ENCODE results near the gene AFAP1.

Gene AFAP1

DNA sequence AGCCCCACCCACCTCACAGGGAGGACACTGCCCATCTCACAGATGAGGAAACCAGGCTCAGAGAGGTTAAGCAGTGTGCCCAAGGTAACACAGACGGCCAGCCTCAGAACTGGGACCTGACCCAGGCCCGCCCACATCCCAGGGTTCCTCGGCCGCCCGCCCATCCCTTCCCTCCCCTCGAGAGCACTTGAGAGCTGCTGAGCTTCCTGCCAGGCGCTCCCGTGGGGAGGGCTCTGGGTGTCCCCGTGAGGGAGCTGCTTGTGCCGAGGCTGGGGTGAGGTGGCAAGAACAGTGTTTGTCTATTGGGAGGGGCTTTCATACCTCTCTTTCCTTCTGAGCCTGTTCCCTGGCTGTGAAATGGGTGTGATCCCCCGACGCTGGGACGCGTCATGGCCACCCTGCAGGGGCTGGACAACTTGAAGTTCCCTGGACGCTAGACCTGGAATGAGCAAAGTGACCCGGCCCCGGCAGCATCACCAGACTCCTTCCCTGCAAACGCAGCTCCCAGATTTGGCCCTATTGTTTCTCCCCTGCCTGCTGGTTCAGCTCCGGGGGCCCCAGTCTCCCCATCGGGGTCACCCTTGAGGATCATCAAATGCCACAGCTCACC, 204.9 kb downstream of the AFAP1 start:
- Mint-ChIP-seq H3K4me3 (no peak overlapping the region), H3K27me3 (no peaks in the 10 kb centered on the region), H3K27ac (peak overlapping the region in 1 of 2 donors; percentile 69), H3K4me1 (no peaks in the 10 kb centered on the region), H3K9me3 (no peaks in the 10 kb centered on the region)
- ATAC-seq (no peak), DNase-seq (no peak)

DNA sequence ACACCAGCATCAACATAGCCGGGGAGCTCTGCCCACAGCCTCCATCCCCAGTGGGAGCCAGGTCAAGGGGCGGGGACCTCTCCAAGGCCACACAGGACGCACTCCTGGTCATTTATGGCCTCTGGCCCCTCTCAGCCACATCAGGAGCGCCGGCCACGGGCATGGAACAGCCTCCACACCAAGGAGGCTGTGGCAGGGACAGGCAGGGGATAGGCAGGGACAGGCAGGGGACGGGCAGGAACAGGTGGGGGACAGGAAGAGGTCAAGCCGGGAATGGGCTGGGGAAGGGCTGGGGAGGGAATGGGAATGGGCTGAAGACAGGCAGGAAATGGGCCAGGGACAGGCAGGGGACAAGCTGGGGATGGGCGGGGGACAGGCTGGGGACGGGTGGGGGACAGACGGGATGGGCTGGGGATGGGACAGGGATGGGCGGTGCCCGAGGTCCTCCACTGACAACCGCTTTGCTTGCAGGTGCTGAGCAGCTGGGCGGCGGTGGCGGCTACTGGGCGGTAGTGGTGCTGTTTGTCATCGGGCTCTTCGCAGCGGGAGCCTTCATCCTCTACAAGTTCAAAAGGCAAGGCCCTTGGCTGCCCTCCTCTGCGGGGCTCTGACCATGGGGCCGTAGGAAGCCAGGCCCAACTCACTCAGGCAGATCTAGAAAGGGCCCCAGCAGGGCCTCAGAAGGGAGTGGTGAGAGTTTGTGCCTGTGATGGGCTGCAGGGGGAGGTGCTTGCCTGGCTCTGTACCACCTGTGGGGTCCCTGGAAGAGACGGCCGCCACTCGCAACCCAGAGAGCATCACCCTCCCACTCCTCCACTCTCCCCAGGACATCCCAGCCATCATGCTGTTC, 205.6 kb downstream of the AFAP1 start:
- no peak for ATAC-seq
- Mint-ChIP-seq H3K4me3 (no peak overlapping the region), H3K27ac (peak overlapping the region in 1 of 2 donors; percentile 40), H3K9me3 (no peaks in the 10 kb centered on the region), H3K4me1 (no peaks in the 10 kb centered on the region), H3K27me3 (no peaks in the 10 kb centered on the region)
- DNase-seq: no peak

DNA sequence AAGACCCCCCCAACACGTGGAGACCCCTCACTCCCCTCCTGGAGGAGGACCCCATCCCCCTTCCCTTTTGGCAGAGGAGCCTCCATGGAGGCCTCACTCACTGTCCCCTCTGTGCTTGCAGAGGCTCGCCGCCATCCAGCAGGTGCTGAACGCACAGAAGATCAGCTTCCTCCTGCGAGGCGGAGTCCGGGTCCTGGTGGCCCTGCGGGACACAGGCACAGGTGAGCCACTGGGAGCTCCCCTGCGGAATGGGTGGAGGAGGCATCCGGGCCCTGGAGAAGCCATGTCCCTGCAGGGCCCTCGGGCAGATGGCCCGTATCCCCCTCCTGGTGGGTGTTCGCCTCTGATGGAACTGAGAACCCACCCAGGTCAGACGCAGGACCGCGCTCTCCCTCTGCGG, 206.5 kb downstream of the AFAP1 start:
- no peaks in the 10 kb centered on the region for H3K4me1 Mint-ChIP-seq
- no peaks in the 10 kb centered on the region for H3K9me3 Mint-ChIP-seq
- H3K27me3 Mint-ChIP-seq: no peaks in the 10 kb centered on the region
- no peak overlapping the region for H3K4me3 Mint-ChIP-seq
- DNase-seq: no peak
- peak; percentile 13 for ATAC-seq
- H3K27ac Mint-ChIP-seq: peak overlapping the region in 1 of 2 donors; percentile 85

DNA sequence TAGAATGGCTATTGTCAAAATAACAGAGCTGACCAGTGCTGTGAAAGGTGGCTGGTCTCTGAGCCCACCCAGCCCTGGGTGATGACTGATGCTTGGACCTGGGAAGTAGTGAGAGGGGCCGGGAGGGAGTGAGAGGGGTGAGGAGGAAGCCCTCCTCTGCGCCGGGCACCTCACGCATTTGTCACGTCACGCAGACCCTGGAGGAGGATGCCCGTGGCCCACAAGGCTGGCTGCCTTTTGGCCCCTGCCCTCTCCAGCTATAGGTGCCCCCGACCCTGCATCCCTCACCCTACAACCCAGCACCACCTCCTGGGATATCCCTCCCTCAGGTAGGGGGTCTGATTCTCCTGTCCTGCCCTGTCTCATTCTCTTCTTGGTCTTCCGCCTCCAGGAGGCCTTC, 207.4 kb downstream of the AFAP1 start:
- Mint-ChIP-seq H3K4me3 (no peak overlapping the region), H3K27me3 (no peaks in the 10 kb centered on the region)

DNA sequence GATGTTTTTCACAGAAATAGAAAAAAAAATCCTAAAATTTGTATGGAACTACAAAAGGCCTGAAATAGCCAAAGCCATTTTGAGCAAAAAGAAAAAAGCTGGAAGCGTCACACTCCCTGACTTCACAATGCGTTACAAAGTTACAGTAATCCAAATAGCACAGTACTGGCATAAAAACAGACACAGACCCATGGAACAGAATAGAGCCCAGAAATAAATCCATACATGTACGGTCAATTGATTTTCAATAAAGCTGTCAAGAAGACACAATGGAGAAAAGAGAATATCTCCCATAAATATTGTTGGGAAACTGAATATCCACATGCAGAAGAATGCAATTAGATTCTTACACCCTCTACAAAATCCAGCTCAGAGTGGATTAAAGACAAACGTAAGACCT, 208.2 kb downstream of the AFAP1 start:
- H3K4me3 Mint-ChIP-seq: no peak overlapping the region
- H3K4me1 Mint-ChIP-seq: no peaks in the 10 kb centered on the region
- ATAC-seq (no peak), DNase-seq (no peak)
- no peaks in the 10 kb centered on the region for H3K9me3 Mint-ChIP-seq
- H3K27ac Mint-ChIP-seq: no peak overlapping the region
- H3K27me3 Mint-ChIP-seq: no peaks in the 10 kb centered on the region

More for the DNA sequence above, 207.4 kb downstream of the AFAP1 start:
- DNase-seq: no peak
- ATAC-seq: peak; percentile 8
- H3K27ac Mint-ChIP-seq: no peak overlapping the region
- no peaks in the 10 kb centered on the region for H3K9me3 Mint-ChIP-seq
- no peaks in the 10 kb centered on the region for H3K4me1 Mint-ChIP-seq

DNA sequence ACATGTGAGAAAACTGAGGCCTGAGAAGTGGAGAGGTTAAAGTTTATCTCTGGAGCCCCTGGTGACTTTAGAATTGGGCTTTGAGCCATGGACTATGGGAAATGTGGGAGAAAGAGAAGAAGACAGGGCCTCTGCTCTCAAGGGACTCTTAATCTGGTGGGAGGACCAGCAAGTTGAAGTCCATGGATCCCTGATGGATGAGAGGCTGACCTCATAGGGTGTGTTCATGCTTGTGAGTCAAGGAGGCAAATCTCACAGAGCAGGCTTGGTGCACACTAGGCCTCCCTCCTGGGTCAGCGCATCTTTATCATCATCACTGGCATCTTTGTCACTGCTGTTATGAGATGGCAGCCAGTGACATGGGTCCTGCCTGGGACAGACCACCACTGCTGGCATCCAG, 211.9 kb downstream of the AFAP1 start:
- H3K27me3 Mint-ChIP-seq: peaks cover 8% of the 10 kb centered on the region
- DNase-seq (no peak), ATAC-seq (no peak)
- H3K4me3 Mint-ChIP-seq: no peak overlapping the region
- peaks cover 10 to 12% of the 10 kb centered on the region in 2 donors for H3K9me3 Mint-ChIP-seq
- no peaks in the 10 kb centered on the region for H3K4me1 Mint-ChIP-seq
- H3K27ac Mint-ChIP-seq: no peak overlapping the region

DNA sequence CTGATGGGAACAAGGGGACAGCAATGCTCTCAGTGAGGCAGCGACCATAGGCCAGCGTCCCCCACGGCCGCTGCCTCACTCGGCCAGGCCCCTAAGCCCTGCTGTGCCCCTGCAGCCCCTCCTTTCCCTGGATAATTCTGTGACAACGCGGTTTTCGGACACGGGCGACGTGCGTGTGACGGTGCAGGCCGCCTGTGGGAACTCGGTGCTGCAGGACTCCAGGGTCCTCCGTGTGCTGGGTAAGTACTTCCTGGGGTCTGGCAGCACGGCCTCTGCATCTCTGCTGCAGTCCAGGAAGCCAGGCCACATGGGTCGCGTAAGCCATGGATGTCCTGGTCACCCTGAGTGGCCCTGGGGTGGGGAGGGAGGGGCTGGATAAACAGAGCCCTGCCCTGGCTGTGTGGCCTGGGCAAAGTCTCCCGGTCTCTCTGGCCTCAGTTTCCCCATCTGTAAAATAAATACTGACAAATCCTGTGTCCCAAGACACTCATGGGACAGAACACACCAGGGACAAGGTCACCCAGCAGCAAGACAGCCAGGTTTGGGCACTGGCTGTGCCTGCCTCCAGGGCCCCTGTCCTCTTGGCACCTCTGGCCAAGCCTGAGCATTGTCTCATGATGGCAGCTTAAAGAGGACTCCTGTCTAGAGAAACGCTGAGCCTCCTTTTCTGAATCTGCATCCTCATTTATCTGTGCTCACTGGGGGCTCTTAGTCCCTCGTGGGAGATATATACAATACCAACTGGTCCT, 212.8 kb downstream of the AFAP1 start:
- DNase-seq (no peak), ATAC-seq (no peak)
- H3K4me1 Mint-ChIP-seq: no peaks in the 10 kb centered on the region
- peaks cover 17% of the 10 kb centered on the region for H3K27me3 Mint-ChIP-seq
- peaks cover 10 to 12% of the 10 kb centered on the region in 2 donors for H3K9me3 Mint-ChIP-seq
- peak overlapping the region in 1 of 2 donors; percentile 33 for H3K27ac Mint-ChIP-seq
- no peak overlapping the region for H3K4me3 Mint-ChIP-seq

DNA sequence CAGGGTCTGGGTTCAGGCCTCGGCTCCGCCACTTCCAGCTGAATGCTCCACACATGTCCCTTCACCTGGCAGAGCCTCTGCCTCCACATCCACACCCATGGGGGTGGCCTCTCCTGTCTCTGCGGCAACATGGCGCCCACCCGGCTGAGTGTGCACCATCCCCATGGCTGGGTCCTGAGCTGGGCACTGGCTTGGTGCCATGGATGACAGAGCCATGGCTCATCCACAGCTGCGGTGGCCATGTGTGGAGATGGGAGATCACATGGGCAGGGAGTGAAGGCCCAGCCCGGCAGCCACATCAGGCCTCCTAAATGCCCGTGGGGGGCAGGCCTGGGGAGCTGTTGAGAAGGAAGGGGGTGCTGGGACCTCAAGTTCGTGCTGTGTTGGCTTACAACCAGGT, 213.7 kb downstream of the AFAP1 start:
- H3K9me3 Mint-ChIP-seq: peaks cover 10 to 12% of the 10 kb centered on the region in 2 donors
- peaks cover 18% of the 10 kb centered on the region for H3K27me3 Mint-ChIP-seq
- H3K4me1 Mint-ChIP-seq: no peaks in the 10 kb centered on the region
- H3K4me3 Mint-ChIP-seq: no peak overlapping the region
- no peak for DNase-seq
- ATAC-seq: no peak
- no peak overlapping the region for H3K27ac Mint-ChIP-seq

DNA sequence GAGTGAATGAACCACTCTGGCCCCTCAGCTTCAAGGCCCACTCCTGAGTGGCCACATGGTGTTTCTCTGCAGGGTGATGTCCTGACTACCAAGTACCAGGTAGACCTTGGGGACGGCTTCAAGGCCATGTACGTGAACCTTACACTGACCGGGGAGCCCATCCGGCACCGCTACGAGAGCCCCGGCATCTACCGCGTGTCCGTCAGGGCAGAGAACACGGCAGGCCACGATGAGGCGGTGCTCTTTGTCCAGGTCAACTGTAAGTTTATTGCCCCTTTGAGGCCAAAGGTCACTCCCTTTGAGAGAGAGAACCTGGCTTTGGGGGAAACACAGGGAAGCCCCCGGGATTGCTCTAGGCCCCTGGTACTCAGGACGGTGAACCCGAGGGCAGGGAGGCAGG, 216.0 kb downstream of the AFAP1 start:
- Mint-ChIP-seq H3K9me3 (peaks cover 10 to 12% of the 10 kb centered on the region in 2 donors), H3K4me1 (peaks cover 6% of the 10 kb centered on the region), H3K4me3 (no peak overlapping the region), H3K27ac (no peak overlapping the region), H3K27me3 (peaks cover 27% of the 10 kb centered on the region)
- ATAC-seq (no peak), DNase-seq (no peak)

DNA sequence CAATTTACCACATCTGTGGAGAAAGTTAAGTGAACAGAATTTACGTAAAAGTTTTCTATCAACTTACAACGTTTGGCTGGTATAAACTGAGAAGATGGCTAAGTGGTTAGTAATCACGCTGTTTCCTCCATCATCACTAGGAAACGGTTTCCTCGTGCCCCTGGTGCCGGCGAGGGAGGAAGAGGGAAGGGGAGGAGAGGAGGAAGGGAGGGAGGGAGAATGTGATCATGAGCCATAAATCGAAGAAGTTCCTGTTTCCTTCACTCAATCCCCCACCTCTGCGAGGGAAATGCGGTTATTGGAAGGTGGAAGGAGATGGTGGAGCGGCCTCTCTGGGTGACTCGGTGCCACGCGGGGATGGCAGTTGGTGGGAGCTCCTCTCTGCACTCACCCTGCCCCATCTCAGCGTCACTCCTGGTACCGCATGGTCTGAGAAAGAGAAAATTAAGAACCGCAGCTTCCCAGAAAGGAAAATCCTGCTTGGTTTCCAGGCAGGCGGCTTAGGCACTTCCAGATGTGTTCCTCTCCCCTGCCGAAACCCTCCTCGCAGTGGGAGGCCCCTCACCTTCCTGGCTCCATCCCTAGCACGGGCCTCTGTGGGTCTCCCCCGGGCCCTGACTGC, 216.8 kb downstream of the AFAP1 start:
- Mint-ChIP-seq H3K4me3 (no peak overlapping the region), H3K4me1 (peaks cover 6% of the 10 kb centered on the region), H3K9me3 (peaks cover 10 to 12% of the 10 kb centered on the region in 2 donors), H3K27ac (peak overlapping the region; percentile 54 to 84), H3K27me3 (peaks cover 32% of the 10 kb centered on the region)
- ATAC-seq (no peak), DNase-seq (no peak)

DNA sequence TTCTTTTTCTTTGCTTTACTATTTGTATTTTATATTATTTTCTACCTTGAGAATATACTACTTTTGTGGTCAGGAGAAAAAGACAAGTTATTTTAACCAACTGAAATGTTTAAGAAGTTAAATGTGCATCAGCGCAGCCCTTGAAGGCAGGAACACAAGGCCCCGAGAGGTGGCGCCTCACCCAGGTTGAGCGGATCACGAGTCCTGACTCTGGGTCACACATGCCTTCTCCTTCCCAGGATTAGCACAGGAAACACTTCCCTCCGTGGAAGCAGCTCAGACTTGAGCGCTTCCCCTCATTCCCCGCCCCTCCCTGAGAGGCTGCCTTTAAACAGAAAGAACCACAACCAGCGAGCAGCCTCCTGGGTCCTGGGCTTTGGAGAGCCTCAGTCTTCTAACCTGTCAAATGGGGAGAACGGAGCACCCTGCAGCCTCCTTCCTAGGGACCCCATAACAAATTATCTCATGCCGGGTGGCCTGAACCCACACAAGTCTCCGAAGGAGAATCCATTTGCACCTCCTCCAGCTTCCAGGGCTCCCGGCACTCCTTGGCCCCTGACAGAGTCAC, 217.6 kb downstream of the AFAP1 start:
- Mint-ChIP-seq H3K27me3 (peaks cover 33% of the 10 kb centered on the region), H3K4me3 (no peak overlapping the region), H3K4me1 (peaks cover 6% of the 10 kb centered on the region), H3K9me3 (peaks cover 10 to 12% of the 10 kb centered on the region in 2 donors), H3K27ac (no peak overlapping the region)
- DNase-seq (no peak), ATAC-seq (no peak)

DNA sequence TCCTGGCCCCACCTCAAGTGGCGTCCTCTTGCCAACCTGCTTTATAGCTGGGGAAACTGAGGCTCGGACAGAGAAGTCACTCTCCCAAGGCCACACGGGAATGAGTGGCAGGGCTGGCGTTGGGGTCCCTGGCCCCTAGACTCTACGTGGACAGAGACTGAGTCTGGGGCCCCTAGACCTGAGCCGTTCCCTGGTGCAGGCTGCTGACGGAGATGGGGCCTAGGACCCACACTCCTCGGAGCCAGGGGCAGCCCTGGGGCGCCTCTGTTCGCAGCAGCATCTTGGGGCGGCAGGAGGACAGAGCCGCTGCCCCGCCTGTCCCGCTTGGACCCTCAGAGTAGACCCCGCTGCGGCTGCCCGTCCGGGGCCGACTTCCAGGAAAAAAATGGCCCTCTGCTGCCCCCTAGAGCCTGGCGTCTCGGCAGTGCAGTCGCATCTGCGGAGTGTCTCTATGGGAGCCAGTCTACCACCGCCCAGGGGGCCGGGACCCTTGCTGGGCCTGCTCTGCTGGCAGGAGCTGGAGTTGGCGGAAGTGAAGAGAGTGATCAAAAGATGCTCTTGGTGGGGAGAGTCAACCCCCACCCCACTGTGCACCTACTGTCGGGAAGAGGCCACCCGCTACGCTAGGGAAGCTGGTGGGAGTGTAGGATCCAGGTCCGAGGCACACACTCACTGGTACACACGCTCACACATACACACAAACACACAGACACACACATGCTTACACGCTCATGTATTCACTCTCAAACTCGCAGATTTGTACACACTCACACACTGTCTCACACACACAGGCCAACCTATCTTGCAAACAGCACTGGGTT, 220.1 kb downstream of the AFAP1 start:
- ATAC-seq: peak; percentile 71
- Mint-ChIP-seq H3K27ac (peak overlapping the region in 1 of 2 donors; percentile 12), H3K9me3 (peaks cover 7 to 15% of the 10 kb centered on the region in 2 donors), H3K27me3 (peaks cover 33% of the 10 kb centered on the region), H3K4me3 (no peak overlapping the region), H3K4me1 (peaks cover 6% of the 10 kb centered on the region)
- DNase-seq: peak; percentile 54 to 55

DNA sequence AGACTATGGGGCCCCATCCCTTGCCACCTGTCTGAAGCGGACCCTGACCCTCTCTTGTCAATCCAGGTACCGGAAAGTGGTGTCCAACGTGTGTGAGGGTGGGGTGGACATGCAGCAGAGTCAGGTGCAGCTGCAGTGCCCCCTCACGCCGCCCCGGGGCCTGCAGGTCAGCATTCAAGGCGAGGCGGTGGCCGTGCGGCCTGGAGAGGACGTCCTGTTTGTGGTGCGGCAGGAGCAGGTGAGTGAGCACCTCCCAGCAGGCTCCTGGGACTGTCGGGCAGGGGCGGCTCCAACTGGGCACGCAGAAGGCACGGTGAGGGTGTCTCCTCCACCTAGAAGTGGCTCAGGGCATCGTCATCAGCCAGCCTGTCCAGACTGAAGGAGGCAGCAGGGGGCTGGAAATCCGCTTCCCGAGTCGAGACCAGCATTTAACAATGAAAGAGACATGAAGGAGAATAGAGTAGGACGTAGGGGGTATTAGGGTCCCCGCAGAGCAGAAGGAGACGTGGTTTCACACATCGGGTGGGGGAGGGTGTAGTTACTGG, 221.6 kb downstream of the AFAP1 start:
- peaks cover 0 to 9% of the 10 kb centered on the region in 2 donors for H3K9me3 Mint-ChIP-seq
- H3K4me3 Mint-ChIP-seq: no peak overlapping the region
- H3K27me3 Mint-ChIP-seq: peaks cover 28% of the 10 kb centered on the region
- no peak for DNase-seq
- H3K27ac Mint-ChIP-seq: no peak overlapping the region
- no peak for ATAC-seq
- H3K4me1 Mint-ChIP-seq: peaks cover 6% of the 10 kb centered on the region

DNA sequence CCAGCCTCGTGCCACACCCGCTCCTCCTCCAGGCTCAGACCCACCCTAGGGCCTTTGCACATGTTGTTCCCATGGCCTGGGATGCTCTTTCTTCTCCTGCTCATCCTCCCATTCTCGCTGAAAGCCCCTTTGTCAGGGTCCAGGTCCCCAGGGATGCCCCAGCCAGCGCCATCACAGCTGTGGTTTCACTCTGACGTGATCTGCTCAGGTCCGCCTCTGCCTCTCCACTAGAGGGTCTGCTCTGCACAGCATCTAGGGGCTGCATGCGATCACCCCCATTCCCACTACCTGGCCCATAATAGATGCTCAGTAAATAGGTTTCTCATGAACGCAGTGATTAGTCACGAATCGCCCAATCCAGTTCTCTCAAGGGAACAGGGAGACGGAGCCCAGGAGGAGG, 222.5 kb downstream of the AFAP1 start:
- Mint-ChIP-seq H3K4me1 (peaks cover 6% of the 10 kb centered on the region), H3K4me3 (no peak overlapping the region), H3K9me3 (peaks cover 0 to 9% of the 10 kb centered on the region in 2 donors), H3K27ac (no peak overlapping the region), H3K27me3 (peaks cover 19% of the 10 kb centered on the region)
- no peak for ATAC-seq
- DNase-seq: no peak
